HG03575 (cell line): Measurements from ENCODE around the gene RBM19.
"Not testable (repeated sequence)": the region's sequence is repeated elsewhere in the genome, so short reads cannot be mapped to it uniquely, and the experiment has no call there.

ENCODE experiments used
- ATAC-seq: cut with Tn5 transposase; IDR thresholded peaks from one replicate; pipeline ENCODE4 v1.9.1; 2021; ENCODE audit not compliant: unreplicated experiment, insufficient number of reproducible peaks, low FRiP score; ENCODE audit errors: extremely low read depth

Gene RBM19

DNA sequence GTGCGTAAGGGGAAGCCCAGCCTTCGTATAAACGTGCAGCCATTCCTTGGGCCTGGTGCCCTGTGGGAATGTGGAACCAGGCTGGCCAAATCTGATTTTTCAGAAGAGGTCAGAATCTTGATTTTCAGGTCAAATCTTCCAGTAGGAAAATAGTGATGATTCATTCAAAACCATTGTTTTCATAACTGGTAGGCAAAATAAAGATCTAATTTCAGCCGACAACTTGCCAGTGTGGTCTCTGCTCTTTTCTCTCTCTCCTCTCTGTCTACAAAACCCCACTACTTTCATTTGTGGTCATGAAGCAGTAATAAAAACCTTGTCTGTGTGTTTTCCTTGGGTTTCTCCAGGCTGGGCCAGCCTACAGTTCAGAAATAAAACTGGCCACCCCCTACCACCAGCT, 135.1 kb downstream of the RBM19 start:
- ATAC-seq, result no peak

DNA sequence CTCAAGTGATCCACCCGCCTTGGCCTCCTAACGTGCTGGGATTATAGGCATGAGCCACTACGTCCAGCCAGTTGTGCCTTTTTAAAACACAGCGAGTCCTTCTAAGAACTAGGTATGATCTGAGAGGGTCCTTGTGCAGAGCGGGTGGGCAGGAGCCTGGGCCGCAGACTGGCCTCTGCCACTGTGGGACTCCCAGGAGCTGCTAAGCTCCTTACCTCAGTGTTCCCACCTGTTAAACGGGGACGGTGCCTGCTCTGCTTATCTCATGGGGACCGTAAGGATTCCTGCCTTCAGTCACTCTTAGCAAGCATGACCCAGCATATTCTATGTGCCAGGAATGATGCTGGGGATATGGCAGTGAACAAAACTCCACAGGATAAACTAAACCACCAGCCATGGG, 136.9 kb downstream of the RBM19 start:
- ATAC-seq, result no peak

DNA sequence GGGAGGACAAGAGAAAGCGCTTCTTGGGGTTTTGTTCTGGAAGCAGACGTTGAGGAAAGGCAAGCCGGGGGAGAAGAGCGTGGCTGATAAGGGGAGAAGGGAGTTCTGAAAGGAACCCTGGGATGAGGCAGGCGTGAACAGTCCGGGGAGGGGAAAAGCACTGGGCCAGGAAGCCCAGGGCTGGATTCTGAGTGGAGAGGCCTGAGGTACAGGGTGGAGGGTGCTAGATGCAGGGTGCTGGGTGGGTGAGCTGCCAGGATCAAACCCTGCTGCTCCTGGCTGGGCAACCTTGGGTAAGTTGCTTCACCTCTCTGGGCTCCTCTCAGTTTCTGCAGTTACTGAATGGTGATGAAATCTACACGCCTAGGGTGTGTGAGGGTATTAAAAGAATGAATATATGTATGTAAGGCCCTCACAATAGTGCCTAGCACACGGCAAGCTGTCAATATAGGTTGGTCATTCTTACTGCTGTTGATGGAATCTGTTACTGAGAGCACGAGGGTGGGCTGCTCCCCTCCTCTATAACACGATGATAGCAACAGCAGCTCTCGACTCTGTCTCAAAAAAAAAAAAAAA, 138.5 kb downstream of the RBM19 start:
- ATAC-seq, result no peak

DNA sequence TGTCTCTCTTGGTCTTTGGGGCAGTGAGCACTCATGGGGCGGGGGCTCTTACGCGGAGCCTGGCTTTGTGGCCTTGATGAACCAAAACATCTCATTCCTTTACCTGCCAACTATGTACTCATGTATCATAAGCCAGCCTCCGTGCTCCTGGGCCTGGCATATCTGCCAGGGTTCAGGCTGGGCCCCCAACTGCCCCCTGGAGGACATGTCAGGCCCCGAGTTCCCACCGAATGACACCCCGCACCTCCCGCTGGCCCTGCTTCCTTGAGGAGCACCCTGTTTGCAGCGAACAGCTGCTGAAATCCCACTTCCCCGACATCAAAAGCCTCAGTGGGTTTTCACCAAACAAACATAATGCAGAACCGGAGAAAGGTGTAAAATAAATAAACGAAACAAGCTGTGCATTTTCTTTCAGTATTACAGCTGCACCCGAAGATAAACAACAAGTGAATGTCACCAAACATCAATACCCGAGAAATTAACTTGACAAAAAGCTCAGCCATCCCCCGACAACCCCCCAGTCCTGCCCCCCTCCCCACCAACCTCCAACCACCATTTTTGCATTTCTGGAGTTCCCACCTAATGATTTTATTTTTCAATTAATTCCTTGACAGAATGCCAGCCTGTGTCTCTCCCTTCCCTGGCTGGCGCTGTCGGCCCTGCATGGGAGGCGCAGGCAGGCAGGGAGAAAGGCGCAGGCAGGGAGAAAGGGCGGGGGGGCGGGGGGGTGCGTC, 139.2 kb downstream of the RBM19 start:
- no peak for ATAC-seq

DNA sequence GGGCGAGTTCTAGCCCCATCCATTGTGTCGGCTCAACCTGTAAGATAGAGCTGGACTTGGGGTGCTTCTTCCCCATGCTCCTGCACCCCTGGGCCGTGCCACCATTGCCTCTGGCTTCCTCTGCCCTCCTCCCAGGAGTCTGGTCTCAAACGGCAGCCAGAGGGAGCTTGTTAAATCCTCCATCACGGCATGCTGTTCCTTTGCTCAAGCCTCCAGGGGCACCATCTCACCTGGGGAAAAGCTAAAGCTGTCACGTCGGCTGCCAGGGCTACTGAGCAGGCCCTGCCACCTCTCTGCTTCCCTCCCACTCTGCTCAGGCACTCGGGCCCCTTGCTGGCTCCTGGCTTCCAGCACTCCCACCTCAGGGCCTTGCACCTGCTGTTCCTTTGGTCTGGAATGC, 140.4 kb downstream of the RBM19 start:
- no peak for ATAC-seq

DNA sequence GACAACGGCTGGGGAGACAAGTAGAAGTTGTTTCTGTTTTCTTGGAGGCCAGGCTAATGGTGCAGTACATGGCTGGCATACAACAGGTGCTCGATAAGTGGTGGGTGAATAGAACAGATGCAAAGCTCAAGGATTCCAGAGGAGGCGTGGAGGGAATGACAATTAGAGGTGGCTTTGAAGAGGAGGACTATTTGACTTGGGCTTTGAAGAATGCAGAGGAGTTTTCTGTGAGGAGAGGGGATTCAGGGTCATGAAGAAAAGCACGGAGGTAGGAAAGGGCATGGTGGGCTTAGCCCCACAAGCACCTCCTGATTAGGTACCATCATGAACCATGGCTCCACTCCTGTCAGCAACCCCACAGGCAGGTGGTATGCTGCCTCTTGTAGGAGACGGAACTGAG, 142.3 kb downstream of the RBM19 start:
- ATAC-seq, result no peak

DNA sequence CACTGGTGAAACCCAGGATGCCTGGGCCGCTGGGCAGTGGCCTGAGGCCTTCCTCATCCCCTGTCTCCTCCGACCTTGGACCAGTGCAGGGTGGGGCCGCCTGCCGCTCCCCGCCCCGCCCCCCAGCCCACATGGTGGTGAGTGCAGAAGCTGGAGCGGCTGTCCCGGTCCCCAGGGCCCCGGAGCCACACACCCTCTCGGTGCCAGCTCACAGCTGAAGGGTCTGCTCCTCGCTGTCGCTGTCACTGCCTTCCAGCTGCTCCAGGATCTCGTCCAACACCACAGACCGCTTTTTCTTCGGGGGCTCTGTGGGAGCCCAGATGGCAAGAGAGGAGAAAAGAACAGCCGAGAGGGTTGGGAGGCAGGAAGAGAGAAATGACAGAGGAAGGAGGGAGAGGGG, 143.1 kb downstream of the RBM19 start:
- no peak for ATAC-seq

DNA sequence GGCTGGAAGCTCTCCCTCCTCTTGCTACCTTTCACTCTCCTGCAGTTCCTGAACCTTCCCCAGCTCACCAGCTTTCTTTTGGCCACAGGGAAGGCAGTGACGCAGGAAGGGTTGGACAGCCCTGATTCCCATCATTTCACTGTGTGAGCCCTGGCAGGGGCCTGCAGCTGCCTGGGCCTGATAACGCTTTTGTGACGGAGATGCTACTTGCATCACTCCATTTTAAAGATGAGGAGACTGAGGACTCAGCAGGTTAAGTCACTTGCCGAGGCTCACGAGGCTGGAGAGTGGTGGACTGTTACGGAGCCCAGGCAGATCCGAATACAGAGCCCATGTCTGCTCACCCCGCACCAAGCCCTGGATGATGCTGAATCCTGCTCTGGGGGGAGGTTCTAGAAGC, 145.3 kb downstream of the RBM19 start:
- ATAC-seq, result no peak

DNA sequence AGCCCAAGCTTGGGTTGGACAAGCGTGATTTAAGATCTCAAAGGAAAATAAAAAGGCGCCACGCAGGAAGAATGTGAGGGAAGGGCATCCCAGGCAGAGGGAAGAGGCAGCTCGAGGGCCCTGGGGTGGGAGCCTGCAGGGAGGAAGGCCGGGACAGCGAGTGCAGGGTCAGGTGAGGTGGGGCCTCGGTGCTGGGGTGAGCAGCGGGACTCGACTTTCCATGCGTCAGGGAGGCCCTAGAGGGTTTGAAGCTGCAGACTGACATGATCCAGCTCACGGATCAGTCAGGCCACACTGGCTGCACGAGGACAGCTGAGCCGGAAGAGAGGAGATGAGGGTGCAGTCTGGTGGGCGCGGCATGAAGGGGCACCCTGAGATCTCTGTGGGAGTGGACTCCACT, 145.8 kb downstream of the RBM19 start:
- no peak for ATAC-seq

DNA sequence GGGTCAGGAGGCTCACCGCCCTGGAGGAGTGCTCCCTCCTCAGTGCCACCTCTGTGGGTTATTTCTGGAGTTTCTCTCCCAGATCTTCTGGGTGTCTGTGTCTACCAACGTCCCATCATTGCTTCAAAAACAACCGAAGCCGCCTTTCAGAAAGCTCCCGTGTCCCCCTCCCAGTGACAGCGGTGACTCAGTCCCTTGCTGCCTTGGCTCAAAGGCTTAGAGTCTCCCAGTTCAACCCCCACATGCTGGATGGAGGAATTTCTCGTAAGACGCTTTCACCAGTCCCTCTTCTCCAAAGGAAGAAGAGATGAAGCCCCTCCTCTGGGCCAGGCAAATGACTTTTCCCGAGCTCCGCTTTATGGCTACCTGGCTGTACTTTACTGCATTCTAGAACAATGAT, 146.6 kb downstream of the RBM19 start:
- ATAC-seq, result no peak

DNA sequence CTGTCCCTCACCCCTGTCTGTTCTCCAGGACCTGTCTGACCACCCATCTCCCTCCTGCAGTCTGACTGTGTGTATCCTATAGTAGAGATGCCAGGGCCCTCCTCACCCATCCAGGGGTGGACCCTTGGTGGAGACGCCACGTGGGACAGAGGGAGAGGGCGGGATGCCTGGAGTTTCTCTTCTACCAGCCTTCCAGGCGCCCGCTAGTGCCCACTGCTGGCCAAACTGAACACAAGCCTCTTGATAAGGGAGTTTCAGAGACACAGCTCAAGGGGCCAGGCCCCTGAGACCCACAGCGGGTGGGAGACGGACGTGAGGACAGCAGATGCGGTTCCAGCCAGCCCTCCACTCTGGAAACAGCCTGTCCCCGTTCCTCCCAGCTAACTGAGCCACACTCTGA, 147.3 kb downstream of the RBM19 start:
- ATAC-seq, result no peak

DNA sequence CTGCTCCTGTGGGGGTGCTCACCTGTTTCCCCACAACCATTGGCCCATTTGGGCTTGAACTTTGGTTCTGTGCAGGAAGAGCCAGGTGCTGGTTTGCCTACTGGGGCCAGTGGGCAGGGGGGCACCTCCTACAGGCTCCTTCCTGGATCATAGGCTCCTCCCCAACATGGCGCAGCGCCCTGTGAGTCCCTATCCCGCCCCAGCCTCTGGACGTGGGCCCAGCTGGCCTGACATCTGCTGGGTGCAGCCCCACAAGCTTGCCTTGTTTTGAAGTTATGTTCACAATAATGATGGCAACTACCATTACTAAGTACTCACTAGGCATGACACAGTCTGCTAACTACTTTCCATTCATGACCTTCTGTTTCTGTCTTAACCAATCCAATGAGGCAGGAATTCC, 147.8 kb downstream of the RBM19 start:
- no peak for ATAC-seq

DNA sequence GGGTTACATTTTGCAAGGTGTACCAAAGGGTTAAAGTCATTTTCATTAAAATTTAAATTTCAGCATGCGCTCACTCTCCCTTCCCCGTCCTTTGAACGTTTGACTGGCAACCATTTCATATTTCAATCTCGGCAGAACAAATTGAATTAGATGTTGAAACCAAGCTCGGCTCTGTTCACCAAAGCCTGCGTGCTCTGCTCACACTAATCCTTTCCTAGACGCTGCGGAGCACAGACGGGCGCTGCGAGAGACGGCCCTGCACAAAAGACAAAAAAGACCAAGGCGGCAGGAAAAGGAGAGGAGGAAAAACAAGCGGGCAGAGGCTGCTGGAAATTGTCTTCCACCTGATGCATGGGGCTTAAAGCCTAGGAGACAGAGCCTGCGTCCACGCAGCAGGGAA, 149.3 kb downstream of the RBM19 start:
- no peak for ATAC-seq

DNA sequence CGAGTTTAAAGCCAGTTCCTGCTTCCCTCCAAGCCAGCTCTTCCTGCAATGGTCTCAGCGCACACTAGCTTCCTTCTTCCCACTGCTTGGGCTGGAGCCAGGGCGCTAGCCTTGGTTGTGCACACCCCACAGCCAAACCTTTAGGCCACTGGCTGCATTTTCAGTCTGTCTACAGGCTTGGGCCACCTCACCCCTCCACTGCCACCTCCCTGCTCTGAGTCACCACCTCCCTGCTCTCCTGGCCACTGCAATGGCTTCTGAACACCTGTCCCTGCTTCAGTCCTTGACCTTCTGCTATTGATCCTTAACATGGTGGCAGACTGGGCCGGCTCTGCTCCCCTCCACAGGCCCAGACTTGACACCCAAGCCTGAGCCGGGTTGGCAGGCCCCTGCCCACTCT, 151.1 kb downstream of the RBM19 start:
- no peak for ATAC-seq

DNA sequence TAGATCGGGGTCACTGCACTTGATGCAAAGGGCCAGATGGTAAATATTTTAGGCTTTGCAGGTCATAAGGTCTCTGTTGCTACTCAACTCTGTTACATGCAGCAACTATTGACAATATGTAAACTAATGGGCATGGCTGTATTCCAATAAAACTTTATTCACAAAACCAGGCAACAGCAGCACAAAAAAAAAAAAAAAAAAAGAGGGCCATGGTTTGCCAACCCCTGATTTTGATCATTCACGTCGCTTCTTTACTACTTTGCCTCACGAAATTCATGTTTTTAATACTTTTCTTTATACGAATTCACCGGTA, 152.9 kb downstream of the RBM19 start:
- ATAC-seq, result no peak

DNA sequence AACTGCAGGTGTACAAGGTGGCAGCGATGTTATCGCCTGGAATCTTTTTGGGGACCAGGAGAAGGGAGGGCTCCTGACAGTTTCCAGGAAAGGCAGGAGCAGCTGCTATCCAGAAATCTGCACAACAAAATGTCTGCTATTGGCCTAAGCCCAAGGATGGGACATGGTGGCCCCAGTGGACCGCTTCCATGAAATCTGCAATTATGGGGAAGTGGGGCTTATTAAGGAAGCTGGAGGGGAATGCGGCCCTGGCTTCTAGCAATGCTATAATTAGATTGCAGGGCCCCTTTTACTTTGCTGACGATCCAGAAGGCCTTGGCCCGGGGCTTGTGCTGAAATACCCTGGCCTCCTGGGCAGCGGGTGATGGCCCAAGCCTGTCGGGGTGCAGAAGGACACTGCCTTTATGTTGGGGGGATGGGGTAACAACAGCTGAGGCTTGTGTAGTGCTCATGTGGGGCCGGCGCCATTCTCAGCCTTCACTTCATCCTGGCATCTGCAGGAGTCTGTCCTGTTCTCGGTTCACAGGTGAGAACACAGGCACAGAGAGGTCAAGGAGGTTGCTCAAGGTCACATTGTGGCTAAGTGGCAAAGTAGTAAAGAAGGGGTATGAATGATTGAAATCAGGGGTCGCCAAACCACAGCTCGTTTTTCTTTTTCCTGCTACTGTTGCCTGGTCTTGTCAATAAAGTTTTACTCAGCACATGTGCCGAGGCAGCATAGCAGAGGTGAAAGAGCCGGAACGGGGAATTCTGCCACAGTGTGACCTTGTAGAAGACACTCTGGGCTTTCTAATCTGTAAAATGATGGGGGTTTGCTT, 153.5 kb downstream of the RBM19 start:
- no peak for ATAC-seq

DNA sequence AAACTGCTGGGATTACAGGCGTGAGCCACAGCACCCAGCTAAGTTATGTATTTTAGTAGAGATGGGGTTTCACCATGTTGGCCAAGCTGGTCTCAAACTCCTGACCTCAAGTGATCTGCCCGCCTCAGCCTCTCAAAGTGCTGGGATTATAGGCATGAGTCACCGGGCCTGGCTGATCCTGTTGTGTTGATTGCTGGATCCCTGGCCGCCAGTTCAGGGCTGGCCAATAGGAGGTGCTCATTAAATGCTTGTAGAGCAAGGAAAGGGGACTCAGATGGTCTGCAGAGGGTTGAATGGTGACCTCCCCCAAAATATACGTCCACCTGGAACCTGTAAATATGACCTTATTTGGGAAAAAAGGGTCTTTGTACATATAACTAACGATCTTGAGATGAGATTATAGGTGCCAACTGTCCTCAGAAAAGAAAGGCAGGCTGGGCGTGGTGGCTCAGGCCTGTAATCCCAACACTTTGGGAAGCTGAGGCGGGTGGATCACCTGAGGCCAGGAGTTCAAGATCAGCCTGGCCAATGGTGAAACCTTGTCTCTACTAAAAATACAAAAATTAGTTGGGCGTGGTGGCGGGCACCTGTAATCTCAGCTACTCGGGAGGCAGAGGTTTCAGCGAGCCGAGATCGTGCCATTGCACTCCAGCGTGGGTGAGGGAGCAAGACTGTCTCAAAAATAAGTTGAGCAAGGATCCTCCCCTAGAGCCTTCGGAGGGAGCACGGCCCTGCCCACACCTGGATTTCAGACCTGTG, 156.5 kb downstream of the RBM19 start:
- not testable (repeated sequence) for ATAC-seq

DNA sequence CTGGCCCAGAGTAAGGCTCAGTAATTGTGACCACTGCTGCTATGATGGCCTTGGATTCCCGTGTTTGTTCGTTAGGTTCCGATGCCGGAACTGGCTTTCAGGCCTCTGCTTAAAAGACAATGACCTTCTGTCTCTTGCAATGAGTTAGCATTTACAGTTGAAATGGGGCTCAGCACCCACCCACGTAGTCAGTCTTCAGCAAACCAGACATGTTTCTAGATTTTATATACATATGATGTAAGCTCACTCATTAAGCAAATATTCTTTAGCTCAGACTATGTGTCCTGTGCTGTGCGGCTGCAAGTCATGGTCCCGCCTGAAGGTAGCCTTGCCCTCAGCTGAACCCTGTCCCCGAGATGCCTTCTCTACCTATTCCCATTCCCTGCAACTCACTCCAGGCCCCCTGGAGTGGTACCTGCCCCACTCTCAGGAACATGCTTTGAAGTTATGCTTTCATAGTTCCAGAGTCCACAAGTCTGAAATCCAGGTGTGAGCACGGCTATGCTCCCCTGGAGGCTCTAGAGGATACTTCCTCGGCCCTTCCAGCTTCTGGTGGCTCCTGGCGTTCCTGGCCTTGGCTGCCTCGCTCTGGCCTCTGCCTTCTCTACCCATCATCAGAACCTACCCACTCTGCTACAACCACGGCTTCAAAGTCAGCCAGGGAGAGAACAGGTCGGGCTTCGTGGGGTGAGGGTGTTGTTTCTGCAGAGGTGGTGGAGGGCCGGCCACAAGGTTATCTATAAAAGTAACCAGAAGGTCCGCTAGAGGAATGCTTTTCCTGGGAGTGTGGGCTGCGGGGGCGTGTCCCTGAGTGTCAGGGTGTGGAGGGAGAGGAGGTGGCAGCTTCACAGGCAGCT, 157.8 kb downstream of the RBM19 start:
- ATAC-seq, result no peak

DNA sequence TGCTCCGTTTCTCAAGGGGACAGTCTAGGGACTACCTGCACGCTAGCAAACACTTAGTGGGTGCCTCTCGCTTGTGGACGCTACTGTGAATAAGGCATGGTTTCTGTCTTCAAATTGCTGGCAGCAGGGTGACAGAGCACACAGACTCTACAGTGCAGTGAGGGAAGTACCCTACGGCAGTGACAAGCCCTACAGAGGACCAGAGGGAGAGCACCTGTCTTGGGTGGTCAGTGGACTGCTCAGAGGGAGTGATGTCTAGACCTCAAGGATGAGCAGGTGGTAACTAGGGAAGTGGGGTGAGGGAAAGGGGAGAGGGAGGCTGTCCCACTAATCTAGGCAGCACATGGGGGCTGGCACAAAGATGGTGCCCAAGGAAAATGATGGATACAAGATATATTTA, 160.5 kb downstream of the RBM19 start:
- ATAC-seq, result no peak
